ENCODE data around the gene AUTS2.

The AUTS2 gene

DNA sequence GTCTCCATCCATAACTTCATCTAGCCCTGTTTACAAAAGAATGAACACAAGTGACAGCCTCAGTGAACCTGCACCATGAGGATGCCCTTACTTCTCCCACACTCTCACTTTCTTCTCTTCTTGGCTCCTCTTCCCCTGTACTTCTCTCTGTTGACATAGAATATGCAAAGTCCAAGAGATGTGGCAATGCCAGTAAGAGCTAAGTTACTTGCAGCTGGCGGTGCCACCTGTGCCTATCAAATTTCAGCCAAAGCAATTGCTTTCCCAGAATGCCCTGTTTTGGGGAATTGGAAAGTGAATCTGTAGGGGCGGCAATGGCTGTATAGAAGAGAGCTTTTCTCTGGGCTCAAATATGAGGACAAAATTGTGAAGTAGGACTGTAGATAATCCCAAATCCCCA, 557.8 kb downstream of the AUTS2 start:
- no peak for DNase-seq

DNA sequence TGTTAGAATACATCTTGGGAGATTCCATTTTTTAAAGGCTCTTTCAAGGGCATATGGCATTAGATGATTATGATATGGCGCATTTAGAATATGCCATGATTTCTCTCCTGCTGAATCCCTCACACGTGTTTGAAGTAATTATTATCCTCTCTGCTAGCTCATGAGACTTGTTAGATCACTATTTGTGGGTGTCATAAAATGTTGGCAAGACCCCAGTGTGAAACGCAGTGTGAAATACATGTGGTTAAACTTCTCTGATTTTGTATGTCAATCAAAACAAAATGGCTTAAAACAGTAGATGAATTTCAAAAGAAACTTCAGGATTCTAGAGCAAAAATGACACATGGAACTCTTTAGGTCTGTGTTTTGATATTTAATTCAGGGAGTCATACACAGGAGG, 560.8 kb downstream of the AUTS2 start:
- no peak for DNase-seq

DNA sequence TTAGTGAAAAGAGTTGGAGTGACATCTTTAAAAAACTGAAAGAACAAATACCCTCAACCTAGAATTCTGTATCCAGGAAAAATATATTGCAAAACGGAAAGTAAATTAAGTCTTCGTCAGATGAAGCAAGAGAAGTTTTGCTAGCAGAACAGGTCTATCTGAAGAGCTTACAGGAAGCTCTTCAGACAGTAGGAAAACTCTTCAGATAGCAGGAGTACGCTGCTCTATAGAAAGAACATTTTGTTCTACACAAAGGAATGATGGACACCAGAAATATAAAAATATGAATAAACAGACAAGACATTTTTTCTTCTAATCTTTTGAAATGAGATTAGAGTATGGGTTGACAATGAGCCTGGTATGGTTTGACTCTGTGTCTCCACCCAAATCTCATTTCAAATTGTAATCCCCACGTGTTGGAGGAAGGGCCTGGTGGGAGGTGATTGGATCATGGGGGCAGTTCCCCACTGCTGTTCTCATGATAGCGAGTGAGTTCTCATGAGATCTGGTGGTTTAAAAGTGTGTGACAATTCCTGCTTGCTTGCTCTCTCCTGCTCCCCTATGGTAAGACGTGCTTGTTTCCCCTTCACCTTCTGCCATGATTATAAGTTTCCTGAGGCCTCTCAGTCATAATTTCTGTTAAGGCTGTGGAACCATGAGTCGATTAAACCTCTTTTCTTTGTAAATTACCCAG, 567.3 kb downstream of the AUTS2 start:
- no peak for DNase-seq

DNA sequence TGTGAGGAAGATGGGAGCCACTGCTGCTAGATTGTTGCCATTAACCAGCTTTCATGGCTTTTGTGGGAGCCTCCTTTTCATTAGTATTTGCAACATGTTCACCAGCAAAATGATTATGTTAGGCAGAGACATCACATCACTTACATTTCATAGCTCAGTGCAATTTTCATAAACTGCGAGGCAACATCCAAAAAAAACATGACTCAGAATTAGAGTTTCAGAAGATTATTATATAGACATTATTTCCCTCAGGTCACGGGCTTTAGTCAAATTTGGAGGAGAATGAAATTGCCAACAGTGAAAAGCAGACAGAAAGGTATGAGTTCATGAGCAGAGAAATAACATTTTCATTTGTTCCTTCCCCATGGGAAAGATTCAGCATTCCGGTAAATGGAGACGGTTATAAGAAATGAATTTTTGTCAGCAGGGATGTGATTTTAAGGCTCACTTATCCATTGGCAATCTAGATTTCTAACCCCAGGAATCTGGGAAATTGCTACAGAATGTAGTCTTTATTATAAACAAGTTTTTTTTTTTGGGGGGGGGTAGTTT, 573.2 kb downstream of the AUTS2 start:
- DNase-seq = no peak

DNA sequence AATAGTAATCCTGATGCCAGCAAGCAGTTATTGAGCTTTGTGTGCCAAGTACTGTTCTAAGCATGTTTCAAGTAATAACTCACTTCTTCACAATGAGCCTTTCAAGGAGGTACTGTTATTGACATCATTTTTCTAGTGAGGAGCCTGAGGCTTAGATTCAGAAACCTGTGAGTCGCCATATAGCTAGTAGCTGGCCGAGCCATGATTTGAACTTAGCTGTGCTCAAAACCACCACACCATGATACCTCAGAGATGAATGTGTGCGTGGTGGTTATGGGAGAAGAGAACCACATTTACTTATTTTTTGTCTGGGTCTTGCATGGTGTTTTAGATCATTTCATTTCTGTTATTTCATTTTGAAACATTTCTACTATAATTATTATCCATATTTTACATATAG, 578.9 kb downstream of the AUTS2 start:
- DNase-seq = peak in 1 of 5 donors; percentile 10

DNA sequence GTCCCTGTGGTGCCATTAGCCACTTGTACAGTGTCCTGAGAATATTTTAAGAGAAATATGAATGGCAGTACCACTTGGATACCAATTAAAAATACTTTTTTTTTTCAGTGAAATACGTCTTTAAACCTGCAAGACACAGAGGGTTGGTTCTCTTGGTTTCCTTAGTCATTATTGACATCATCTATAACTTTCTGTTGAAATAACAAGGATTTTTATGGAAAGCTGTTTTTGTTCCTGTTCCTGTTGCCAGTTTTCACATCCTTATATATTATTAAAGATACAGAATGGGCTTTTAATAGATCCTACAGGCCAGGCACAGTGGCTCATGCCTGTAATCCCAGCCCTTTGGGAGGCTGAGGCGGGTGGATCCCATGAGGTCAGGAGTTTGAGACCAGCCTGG, 579.9 kb downstream of the AUTS2 start:
- DNase-seq = no peak

DNA sequence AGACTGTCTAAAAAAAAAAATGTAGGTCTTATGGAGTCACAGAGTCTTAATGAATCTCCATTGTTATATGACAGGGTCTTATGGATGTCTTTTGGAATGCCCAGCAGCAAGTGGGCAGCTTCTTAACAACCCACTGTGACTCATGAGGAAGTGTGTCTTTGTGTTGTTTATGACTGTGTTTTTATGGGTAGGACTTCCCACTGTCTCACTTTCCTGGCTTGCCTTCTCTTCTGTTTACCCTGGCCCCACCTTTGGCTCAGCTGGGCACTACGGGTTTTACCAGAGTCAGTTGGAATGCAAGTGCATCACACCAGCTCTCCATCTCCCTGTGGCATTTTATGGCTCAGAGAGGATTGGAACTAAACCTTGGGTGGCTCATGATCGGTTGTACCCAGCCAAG, 580.5 kb downstream of the AUTS2 start:
- no peak for DNase-seq

DNA sequence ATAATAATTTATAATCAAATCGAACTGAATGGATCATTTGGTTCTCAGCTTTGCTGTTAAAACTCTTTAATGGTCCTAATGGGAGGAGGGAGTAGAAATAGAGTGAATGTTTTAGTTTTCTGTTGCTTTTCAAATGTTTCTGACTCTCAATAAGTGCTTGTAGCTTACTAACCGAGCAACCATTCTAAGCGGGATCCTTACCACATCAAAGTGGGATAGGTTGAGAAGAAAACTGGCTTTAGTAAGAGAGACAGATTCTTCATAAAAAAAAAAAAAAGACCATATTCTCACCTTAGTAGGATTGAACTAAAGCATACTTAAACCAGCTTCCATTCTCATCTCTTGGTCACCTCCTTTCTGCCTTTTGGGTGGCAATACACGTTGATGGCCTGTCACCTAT, 584.2 kb downstream of the AUTS2 start:
- no peak for DNase-seq

DNA sequence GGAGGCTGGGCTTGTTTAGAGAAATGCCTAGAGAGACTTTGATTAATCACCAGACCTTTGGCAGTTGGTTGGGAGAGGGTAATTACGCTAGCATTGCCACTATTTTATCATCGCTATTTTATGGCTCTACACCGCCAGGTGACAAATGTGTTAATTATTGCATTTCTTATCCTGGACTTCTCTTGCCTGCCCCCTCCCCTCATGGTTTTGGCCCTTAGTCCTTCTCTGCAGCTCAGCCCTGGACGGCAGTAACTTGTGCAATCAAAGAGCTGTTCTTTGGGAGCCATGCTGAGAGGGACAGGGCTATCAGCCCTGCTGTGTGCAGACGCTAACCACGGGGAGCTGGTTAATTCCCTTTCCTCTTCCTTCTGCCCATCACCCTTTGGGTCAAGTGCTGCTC, 585.0 kb downstream of the AUTS2 start:
- no peak for DNase-seq

DNA sequence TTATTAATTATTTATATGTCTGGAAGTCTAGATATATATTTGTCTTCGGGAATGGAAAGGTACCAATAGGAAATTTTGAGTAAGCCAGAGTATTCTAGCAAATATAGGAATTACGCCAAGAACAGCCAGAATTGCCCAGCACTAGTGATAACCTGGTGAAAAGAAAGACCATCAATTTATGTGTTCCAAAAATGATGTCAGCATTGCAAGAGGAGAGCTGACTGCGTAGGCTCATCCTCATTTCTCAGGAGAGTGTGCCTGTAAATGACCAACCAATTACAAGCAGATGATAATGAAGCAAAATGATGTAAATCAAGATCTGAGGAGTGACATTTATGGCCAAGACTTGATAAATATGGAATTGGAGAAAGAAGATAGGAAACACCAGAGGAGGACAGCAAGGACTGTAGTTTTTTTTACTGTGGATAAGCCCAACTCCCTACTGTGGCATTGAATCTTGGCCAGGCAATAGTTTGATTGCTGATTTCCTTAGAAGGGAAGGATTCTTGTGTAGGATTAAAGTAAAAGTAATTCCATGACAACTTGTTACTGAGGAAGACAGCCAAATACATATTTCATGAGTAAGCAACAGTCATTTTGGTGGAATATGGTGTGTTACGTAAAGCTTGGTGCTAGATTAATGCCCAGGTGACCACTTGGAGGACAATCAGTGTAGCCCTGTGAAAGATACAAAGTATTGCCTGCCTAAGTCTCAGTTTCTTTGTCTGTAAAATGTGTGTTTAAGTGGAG, 590.8 kb downstream of the AUTS2 start:
- no peak for DNase-seq

DNA sequence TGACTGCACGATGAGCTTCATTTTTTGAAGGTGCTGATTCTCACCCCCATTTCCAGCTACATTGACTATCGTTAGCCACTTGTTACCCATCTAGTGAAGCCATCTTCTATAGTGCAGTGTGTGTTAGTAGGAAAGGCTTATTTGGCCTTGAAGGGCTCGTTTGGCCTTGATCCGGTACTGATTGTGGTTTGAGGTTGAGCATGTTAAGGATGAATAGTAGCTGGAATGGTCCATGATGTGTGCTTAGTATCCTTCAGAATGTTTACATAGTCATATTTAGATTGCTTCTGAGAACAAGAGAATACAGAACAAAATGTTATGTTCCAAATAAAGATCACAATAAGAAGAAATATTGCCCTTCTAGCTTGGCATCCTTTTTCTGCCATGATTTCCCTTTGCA, 591.5 kb downstream of the AUTS2 start:
- no peak for DNase-seq

DNA sequence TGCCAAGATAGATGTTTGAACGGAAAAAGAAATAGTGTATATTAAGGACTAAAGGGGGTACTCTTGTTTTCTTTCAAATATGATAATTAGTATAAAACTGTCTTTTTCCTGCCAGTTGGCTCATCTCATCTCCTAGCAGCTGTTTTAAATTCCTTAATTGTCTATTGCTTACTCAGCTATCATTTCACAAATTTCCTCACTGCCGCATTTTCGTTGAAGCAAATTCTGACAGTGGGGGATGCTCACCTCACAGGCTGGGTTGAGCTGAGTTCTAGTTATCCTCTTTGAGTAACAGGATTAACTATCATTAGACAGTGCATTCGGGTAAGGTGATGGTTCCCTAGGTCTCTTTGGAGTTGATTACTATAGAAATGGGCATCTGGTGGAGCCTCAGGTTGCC, 592.0 kb downstream of the AUTS2 start:
- no peak for DNase-seq

DNA sequence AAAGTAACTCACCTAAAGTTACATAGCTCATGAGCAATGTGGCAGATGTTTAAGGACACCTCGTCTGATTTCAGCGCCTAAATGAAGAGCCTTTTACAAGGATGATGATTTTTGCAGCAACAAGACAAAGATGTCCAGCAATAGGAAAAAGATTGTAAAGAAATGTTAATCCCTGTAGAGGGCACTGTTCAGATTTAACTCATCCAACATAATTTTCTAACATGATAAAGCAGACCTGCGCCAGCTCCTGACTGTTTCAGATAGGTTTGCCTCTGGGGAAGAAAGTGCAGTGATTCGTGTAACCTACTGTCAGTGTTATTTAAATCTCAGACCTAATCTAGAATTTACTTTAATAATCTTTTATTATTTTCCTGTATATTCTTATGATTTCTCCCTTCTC, 595.2 kb downstream of the AUTS2 start:
- DNase-seq = no peak

DNA sequence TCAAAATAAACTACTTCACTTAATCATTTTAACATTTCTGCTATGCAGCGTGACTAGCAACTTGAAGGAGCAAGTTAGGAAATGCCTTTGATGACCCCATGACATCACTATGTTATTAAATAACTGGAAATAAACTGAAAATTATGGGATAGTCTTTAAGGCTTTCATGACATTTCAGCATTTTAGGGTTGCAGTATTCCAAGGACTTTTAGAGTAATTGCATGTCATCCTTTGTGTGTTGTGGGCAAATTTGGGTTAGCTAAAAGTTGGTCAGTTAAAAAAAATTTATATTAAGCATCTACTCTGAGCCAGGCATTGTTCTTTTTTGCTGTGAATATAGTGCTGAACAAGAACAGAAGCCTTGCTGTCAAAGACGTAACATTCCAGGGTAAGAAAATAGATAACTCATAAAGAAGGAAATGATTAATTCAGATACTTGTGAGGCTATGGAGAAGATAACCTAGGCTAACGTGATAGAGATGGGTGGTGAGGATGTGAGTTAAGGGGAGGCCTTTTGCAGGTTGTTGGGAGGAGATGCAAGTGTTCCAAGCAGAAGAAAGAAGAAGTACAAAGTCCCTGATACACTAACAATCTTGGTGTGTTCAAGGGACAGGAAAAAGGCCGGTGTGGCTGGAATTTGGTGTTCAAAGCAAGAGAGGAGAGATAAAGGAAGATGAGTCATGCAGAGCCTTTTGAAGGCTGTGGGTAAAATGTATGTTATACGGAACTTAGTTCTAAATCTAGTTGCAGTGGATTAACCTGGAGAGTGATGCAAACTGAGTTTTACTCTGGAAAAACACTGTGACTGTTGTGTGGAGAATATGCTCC, 610.2 kb downstream of the AUTS2 start:
- DNase-seq = no peak

DNA sequence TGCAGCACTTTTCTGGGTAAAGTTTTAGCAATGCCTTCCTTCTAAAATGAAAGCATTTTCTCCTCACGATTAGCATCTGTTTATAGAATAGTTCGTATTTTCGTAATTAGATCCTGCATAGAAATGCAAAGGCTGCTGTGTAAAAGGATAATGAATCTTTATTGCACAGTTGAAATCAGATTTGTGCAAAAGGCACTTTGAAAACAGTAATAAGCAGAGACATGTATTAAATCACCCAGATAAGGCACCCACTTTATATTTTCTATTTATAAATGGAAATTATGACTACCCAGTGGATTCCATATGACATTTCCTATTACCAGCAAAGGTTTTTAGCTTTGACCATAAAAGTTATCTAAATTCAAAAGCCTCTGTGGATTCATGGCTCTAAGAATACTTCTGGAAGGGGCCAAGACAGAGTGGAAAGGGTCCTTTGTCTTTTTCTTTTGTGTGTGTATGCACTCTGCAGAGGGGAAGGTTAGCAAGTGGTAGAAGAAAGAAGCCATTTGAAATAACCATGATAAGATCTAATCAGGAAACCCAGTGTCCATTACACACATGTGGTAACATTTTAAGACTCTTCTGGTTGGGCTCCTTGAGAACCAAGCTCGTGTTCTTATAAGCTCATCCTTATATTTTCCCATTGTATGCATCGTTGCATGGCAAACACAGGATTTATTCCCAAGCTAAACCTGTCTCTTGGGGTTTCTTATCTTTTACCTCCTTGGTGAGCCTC, 612.1 kb downstream of the AUTS2 start:
- no peak for DNase-seq

DNA sequence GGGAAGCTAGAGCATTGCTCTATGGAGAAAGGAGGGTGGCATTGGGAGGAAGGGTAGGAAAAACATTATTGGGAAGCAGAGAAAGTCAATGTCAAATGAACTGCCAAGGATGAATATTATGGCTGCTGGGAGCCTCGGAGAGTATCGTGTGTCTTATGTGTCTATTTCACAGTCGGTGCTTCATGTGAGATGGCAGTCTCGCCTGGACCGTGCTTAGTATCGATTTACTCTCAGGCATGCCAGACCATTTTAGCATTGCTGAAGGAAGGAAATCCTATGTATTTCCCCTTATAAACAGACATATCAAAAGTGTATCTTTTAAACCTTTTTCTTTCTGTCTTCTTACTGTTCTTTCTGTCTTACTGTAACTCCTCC, 612.6 kb downstream of the AUTS2 start:
- DNase-seq = no peak

DNA sequence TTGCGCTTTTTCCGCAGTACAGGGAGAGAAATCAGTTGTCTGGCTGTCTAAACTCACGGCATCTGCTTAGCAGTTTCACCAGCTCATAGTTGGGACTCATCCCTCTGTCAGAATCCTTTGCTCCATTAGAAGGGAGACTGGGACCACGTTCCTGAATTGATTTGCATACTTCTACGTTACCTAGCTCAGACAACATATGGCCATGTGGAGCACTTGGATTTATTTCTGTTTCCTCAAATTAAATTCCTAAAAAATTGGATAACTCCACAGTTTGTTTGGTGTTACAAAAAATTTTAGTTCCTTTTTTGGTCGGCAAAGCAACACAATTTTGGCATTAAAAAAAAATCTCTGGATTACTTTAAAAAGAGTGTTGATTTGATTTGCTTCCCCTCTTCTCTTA, 614.0 kb downstream of the AUTS2 start:
- no peak for DNase-seq

DNA sequence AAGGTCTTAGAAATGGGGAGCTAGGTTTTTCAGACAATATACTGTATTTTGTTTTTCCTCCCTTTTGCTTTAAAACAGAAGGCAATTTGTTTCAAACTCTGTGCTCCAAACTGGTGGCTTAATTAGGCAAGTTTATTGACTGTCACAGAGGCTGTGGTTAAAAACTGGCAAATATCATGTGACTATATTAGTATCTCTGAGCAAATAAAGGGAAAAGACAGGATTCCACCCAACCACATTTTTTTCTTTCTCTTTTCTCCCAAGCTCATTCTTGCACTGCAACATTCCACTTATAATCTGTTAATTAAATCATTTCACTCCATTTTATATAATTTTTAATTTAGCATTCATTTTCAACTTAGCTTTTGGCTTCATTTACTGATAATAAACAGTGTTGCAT, 615.8 kb downstream of the AUTS2 start:
- no peak for DNase-seq

DNA sequence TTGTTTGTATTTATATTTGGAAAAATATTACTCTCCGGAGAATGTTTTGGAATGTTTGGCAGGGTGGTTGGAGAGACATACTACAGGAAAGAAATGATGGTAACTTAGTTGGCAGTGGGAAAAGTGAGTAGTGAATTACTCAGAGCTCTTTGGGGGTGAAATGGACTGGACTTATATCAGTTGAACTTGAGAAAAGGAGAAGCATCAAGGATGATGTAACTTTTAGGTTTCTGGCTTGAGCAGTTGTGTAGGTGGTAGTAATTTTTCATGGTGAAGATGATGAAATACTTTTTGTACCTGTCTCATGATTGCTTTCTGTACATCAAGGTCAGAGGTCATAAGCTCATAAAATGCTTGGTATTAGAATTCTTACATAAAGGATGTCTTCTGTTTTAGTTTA, 617.2 kb downstream of the AUTS2 start:
- no peak for DNase-seq

DNA sequence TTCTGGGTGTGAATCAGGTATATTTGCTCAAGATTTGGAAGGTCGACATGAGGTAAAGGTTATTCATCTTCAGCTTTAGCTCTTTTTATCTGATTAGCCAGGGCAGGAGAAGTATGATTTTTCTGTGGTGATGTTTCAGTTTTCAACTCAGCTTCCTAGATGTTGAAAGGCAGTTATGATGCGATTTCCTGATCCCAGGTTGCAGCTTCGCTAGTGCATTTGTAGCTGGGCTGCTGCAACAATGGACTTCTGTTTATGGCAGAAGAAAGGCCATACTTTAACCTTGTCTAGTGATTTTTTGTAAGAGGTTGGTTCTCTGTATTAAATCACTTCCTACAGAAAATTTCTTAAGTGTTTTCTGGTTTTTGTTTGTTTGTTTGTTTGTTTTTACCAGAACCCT, 619.3 kb downstream of the AUTS2 start:
- no peak for DNase-seq

DNA sequence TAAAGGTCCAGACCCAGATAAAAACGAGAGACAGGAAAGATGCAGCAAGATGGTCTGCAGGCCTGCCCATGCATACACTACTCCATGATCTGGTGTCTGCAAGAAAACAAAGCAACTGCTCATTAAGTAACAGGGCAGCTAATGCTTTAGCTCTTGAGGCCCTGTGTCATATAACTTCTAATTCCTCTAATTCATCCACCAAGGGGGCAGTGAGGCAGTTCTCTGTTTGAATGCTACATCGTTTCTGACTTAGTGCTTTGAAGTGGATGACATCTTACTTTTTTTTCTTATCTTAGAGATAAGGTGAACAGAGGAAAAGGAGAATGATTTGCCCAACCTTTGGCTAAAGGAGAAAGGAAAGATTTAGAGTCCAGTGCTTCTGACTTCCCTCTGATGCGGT, 619.7 kb downstream of the AUTS2 start:
- DNase-seq = no peak

DNA sequence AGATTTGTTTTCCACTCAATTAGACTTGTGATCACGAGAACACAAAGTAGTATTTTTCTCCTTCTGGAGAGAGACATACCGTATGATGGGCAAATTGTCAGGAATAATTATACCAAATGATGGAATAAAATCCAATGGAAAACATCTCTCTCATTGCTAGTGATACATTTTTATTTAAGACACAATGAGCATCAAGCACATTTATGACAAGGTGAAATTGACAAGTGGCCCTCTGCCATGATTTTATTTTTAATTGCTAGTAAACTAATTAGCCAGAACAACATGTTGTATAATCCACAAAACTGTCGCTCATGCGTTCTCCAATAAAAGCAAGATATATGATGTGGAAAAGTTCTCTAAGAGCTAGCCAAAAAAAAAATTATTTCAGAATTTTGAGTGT, 620.8 kb downstream of the AUTS2 start:
- no peak for DNase-seq

DNA sequence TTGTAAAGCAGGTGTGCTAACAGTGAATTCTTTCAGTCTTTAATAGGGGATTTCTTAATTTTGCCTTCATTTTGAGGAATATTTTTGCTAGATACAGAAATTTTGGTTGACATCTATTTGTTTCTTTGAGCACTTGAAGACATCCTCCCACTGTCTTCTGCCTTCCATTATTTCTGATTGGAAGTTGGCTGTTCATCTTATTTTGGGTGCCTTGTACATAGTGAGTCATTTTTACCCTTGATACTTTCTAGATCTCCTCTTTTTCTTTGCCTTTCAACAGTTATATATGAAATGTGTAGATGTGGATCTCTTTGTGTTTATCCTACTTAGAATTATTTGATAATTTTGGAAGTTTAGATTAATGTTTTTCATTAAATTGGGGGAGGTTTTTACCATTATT, 631.0 kb downstream of the AUTS2 start:
- no peak for DNase-seq

All from T-helper 1 cell (primary cell).